ENCODE data around the gene TIMM8A.

- no peak for TF ChIP-seq ARNTL (CRISPR knock-in tag; IDR thresholded peaks at IDR 0.05; ENCODE audit: borderline replicate concordance, low read depth)
- no peak for TF ChIP-seq ISL1 (CRISPR knock-in tag; IDR thresholded peaks at IDR 0.05)
- no peak for TF ChIP-seq POU6F1 (CRISPR knock-in tag; IDR thresholded peaks at IDR 0.05; ENCODE audit: borderline replicate concordance, low read depth)
- no peak for TF ChIP-seq PATZ1 (CRISPR knock-in tag; IDR thresholded peaks at IDR 0.05; ENCODE audit: borderline replicate concordance)
- TF ChIP-seq, protein P1, sequence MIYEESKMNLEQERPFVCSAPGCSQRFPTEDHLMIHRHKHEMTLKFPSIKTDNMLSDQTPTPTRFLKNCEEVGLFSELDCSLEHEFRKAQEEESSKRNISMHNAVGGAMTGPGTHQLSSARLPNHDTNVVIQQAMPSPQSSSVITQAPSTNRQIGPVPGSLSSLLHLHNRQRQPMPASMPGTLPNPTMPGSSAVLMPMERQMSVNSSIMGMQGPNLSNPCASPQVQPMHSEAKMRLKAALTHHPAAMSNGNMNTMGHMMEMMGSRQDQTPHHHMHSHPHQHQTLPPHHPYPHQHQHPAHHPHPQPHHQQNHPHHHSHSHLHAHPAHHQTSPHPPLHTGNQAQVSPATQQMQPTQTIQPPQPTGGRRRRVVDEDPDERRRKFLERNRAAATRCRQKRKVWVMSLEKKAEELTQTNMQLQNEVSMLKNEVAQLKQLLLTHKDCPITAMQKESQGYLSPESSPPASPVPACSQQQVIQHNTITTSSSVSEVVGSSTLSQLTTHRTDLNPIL (CRISPR knock-in tag; IDR thresholded peaks at IDR 0.05; ENCODE audit: low read depth) = no peak
- TF ChIP-seq ZFP3 (CRISPR knock-in tag; IDR thresholded peaks at IDR 0.05) = no peak
- no peak for TF ChIP-seq RARB (CRISPR knock-in tag; IDR thresholded peaks at IDR 0.05)
- no peak for TF ChIP-seq PPARA (CRISPR knock-in tag; IDR thresholded peaks at IDR 0.05; ENCODE audit: borderline replicate concordance)
- TF ChIP-seq ZNF8 (CRISPR knock-in tag; IDR thresholded peaks at IDR 0.05) = no peak
Measured at GRCh38 chrX:101393530-101394305, 45.2 kb upstream of the TIMM8A start.
